GM11168 (cell line): Measurements from ENCODE around the gene VWF.
"Not testable (repeated sequence)": the region's sequence is repeated elsewhere in the genome, so short reads cannot be mapped to it uniquely, and the experiment has no call there.

Source experiments
- in situ Hi-C: fragments of 300-500 bp; cut with MboI; formaldehyde crosslinking; loops from one replicate; pipeline ENCODE4 v1.12.0; 2022; ENCODE audit warnings: low sequenced_read_pairs; ENCODE audit not compliant: unreplicated experiment

The VWF gene

GRCh38 chr12:6112004-6112403 is 12.5 kb downstream of the VWF start:
- in situ Hi-C loops = no loop called here

GRCh38 chr12:6110006-6110405 is 14.5 kb downstream of the VWF start:
- in situ Hi-C loops = no loop called here

- in situ Hi-C loops = no loop called here
Observed at GRCh38 chr12:6106218-6106617, 18.3 kb downstream of the VWF start.

- in situ Hi-C loops = no loop called here
Observed at GRCh38 chr12:6104842-6105241, 19.6 kb downstream of the VWF start.

- in situ Hi-C loops = no loop called here
Observed at GRCh38 chr12:6104027-6104426, 20.4 kb downstream of the VWF start.

GRCh38 chr12:6102021-6102420 is 22.4 kb downstream of the VWF start:
- in situ Hi-C loops = not testable (repeated sequence)

GRCh38 chr12:6099316-6099715 is 25.2 kb downstream of the VWF start:
- in situ Hi-C loops = no loop called here

GRCh38 chr12:6097411-6097810 is 27.1 kb downstream of the VWF start:
- in situ Hi-C loops = no loop called here

GRCh38 chr12:6096527-6096926 is 27.9 kb downstream of the VWF start:
- in situ Hi-C loops = no loop called here

- in situ Hi-C loops = no loop called here
Observed at GRCh38 chr12:6095269-6095668, 29.2 kb downstream of the VWF start.

- in situ Hi-C loops = no loop called here
Observed at GRCh38 chr12:6093764-6094163, 30.7 kb downstream of the VWF start.

GRCh38 chr12:6092784-6093722 is 31.4 kb downstream of the VWF start:
- in situ Hi-C loops = no loop called here

GRCh38 chr12:6091786-6092566 is 32.5 kb downstream of the VWF start:
- in situ Hi-C loops = no loop called here

- in situ Hi-C loops = no loop called here
Observed at GRCh38 chr12:6090803-6091202, 33.7 kb downstream of the VWF start.

GRCh38 chr12:6088921-6089747 is 35.3 kb downstream of the VWF start:
- in situ Hi-C loops = no loop called here

- in situ Hi-C loops = no loop called here
Observed at GRCh38 chr12:6086316-6086715, 38.2 kb downstream of the VWF start.

GRCh38 chr12:6085841-6086240 is 38.6 kb downstream of the VWF start:
- in situ Hi-C loops = no loop called here

GRCh38 chr12:6084969-6085450 is 39.5 kb downstream of the VWF start:
- in situ Hi-C loops = no loop called here

GRCh38 chr12:6084261-6084968 is 40.1 kb downstream of the VWF start:
- in situ Hi-C loops = no loop called here

GRCh38 chr12:6083601-6084000 is 40.9 kb downstream of the VWF start:
- in situ Hi-C loops = no loop called here
